ENCODE measurements around the gene GALNT11. TPM values are rescaled to one million over a fixed set of nuclear protein-coding genes. Genes with fewer than 3 reads are reported as not detected.
"Not testable (repeated sequence)": the region's sequence is repeated elsewhere in the genome, so short reads cannot be mapped to it uniquely, and the experiment has no call there.

The GALNT11 gene
- total RNA-seq, 1 donor: 45.3 TPM

DNA sequence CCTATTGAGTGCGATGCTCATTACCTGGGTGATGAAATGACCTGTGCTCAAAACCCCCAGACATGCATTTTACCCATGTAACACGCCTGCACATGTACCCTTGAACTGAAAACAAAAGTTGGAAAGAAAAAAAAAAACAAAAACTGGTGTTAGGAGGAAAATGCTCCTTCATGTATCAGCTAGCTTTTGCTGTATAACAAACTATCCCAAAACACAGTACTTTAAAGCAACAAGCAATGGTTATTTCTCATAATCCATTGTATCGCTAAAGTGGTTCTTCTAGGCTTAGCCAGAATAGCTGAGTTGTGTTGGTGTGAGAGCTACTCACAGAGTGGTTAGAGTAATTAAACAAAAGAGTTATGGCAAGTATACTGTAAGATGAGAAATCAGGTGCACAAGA, 12.2 kb upstream of the GALNT11 start:
- no peak for DNase-seq (ENCODE audit: low read depth)
- TF ChIP-seq, protein P1, sequence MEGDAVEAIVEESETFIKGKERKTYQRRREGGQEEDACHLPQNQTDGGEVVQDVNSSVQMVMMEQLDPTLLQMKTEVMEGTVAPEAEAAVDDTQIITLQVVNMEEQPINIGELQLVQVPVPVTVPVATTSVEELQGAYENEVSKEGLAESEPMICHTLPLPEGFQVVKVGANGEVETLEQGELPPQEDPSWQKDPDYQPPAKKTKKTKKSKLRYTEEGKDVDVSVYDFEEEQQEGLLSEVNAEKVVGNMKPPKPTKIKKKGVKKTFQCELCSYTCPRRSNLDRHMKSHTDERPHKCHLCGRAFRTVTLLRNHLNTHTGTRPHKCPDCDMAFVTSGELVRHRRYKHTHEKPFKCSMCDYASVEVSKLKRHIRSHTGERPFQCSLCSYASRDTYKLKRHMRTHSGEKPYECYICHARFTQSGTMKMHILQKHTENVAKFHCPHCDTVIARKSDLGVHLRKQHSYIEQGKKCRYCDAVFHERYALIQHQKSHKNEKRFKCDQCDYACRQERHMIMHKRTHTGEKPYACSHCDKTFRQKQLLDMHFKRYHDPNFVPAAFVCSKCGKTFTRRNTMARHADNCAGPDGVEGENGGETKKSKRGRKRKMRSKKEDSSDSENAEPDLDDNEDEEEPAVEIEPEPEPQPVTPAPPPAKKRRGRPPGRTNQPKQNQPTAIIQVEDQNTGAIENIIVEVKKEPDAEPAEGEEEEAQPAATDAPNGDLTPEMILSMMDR (IDR thresholded peaks at IDR 0.05; ENCODE audit: insufficient read depth, low read depth, low read length): no peak
- no peak overlapping the region for H3K4me3 ChIP-seq (ENCODE audit: low read depth, low read length)

GRCh38 chr7:152013974-152014373, 11.5 kb upstream of the GALNT11 start:
- TF ChIP-seq, protein P1 (IDR thresholded peaks at IDR 0.05; ENCODE audit: insufficient read depth, low read depth, low read length): no peak
- H3K4me3 ChIP-seq (ENCODE audit: low read depth, low read length): no peak overlapping the region
- DNase-seq (ENCODE audit: low read depth): no peak

GRCh38 chr7:152014722-152015121, 10.8 kb upstream of the GALNT11 start:
- TF ChIP-seq, protein P1 (IDR thresholded peaks at IDR 0.05; ENCODE audit: insufficient read depth, low read depth, low read length): no peak
- no peak overlapping the region for H3K4me3 ChIP-seq (ENCODE audit: low read depth, low read length)
- no peak for DNase-seq (ENCODE audit: low read depth)

GRCh38 chr7:152015600-152015999, 9.9 kb upstream of the GALNT11 start:
- no peak overlapping the region for H3K4me3 ChIP-seq (ENCODE audit: low read depth, low read length)
- TF ChIP-seq, protein P1 (IDR thresholded peaks at IDR 0.05; ENCODE audit: insufficient read depth, low read depth, low read length): no peak
- DNase-seq (ENCODE audit: low read depth): no peak

GRCh38 chr7:152016947-152017346, 8.5 kb upstream of the GALNT11 start:
- H3K4me3 ChIP-seq (ENCODE audit: low read depth, low read length): no peak overlapping the region
- TF ChIP-seq, protein P1 (IDR thresholded peaks at IDR 0.05; ENCODE audit: insufficient read depth, low read depth, low read length): no peak

GRCh38 chr7:152017683-152018082, 7.8 kb upstream of the GALNT11 start:
- not testable (repeated sequence) for H3K4me3 ChIP-seq (ENCODE audit: low read depth, low read length); DNase-seq (ENCODE audit: low read depth)

More at GRCh38 chr7:152016947-152017346, 8.5 kb upstream of the GALNT11 start:
- no peak for DNase-seq (ENCODE audit: low read depth)

DNA sequence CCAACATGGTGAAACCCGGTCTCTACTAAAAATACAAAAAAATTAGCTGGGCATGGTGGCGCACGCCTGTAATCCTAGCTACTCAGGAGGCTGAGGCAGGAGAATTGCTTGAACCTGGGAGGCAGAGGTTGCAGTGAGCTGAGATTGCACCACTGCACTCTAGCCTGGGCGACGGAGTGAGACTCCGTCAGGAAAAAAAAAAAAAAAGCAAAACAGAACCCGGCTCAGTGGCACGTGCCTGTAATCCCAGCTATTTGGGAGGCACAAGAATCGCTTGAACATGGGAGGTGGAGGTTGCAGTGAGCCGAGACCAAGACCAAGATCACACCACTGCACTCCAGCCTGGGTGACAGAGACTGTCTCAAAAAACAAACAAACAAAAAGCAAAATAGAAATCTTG, 3.7 kb upstream of the GALNT11 start:
- not testable (repeated sequence) for DNase-seq (ENCODE audit: low read depth); H3K4me3 ChIP-seq (ENCODE audit: low read depth, low read length)

DNA sequence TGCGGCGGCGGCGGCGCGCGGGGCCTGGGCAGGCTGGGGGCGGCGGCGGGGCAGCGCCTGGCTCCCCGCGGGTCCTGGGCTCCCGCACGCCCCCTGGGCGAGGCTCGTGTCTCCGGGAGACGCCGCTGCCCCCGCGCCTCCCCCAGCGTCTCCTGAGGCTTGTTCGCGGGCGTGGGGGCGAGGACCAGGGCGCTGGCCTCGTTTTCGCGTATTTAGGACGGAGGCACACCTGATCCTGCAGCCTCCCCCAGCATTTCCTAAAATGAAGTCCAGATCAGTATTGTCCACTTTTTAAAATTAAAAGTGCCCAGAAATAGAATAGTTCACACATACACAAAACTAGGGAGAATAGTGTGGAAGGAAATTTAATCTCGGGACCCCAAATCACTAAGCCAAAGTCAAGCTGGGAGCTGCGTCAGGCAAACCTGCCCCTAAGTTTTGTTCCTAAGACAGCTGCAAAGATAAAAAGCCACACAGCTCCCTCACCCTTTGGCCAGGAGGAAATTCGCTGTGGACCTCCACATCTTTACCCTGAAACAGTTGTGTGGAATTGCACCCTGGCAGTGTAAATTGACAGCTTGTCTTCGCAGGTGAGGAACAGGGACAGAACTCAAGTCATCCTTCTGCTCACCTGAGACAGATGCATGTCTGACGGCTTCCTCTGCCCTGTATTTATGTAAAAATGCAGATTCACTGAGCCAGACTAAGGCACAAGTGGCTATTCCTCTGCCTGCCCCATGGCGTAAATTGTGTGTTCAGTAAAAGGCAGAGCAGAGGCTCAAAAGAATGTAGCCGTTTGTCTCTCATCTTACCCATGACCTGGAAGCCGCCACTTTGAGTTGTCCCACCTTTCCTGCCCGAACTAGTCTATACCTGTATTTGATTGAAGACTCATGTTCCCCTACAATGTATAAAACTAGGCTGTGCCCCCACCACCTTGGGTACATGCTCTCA, 740 bp downstream of the GALNT11 start:
- TF ChIP-seq, protein P1 (IDR thresholded peaks at IDR 0.05; ENCODE audit: insufficient read depth, low read depth, low read length): no peak

DNA sequence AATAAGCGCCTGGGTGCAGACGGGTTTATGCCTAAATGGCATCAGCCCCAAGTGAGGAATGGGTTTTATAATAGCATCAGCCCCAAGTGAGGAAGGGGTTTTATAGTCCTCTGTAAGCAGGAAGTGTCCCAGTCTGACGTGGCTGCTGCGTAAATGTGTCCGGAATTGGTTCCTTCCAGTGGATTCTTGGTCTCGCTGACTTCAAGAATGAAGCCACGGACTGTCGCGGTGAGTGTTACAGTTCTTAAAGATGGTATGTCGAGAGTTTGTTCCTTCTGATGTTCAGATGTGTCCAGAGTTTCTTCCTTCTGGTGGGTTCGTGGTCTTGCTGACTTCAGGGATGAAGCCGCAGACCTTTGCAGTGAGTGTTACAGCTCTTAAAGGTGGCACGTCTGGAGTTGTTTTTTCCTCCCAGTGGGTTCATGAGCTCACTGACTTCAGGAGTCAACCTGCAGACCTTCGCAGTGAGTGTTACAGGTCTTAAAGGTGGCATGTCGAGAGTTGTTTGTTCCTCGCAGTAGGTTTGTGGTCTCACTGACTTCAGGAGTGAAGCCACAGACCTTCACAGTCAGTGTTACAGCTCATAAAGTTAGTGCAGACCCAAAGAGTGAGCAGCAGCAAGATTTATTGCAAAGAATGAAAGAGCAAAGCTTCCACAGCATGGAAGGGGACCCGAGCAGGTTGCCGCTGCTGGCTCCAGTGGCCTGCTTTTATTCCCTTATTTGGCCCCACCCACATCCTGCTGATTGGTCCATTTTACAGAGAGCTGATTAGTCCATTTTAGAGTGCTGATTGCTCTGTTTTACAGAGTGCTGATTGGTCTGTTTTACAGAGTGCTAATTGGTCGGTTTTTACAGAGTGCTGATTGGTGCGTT, 2.3 kb downstream of the GALNT11 start:
- not testable (repeated sequence) for H3K4me3 ChIP-seq (ENCODE audit: low read depth, low read length); DNase-seq (ENCODE audit: low read depth)

More for the DNA sequence above, 740 bp downstream of the GALNT11 start:
- H3K4me3 ChIP-seq (ENCODE audit: low read depth, low read length): peak overlapping the region; percentile 85
- no peak for DNase-seq (ENCODE audit: low read depth)

Measured in fibroblast of villous mesenchyme (primary cell).